HepG2 (cell line): Measurements from ENCODE around the gene FCGBP. TPM values are rescaled to one million over a fixed set of nuclear protein-coding genes. Genes with fewer than 3 reads are reported as not detected.

Experiments used
- AHDC1 ChIP-seq: sonication (generic); formaldehyde crosslinking; IDR thresholded peaks from 2 replicates; pipeline ENCODE4 v1.5.1; 2020; ENCODE audit warnings: mild to moderate bottlenecking, missing genetic modification reagents, borderline replicate concordance
- CBFB ChIP-seq: sonication (generic); formaldehyde crosslinking; IDR thresholded peaks from 2 replicates; pipeline ENCODE4 v1.4.0; 2020; ENCODE audit warnings: missing genetic modification reagents
- CENPT ChIP-seq: sonication (generic); formaldehyde crosslinking; IDR thresholded peaks from 2 replicates; pipeline ENCODE4 v1.8.0; 2022; ENCODE audit warnings: low read depth, mild to moderate bottlenecking, moderate library complexity, missing genetic modification reagents
- DMAP1 ChIP-seq: IDR thresholded peaks from 2 replicates; pipeline ENCODE4 v1.6.1; 2016
- FOXK2 ChIP-seq: fragments of 450-650 bp; IDR thresholded peaks from 2 replicates; pipeline ENCODE4 v1.6.1; 2016
- MAF1 ChIP-seq: sonication (generic); formaldehyde crosslinking; IDR thresholded peaks from 2 replicates; pipeline ENCODE4 v1.5.0; 2020; ENCODE audit warnings: missing genetic modification reagents, borderline replicate concordance
- POGZ ChIP-seq: sonication (generic); formaldehyde crosslinking; IDR thresholded peaks from 2 replicates; pipeline ENCODE4 v1.4.0; 2020; ENCODE audit warnings: mild to moderate bottlenecking, missing genetic modification reagents
- SAP130 ChIP-seq: IDR thresholded peaks from 2 replicates; pipeline ENCODE4 v1.6.1; 2016; ENCODE audit warnings: low read depth
- SP140L ChIP-seq: sonication (generic); formaldehyde crosslinking; IDR thresholded peaks from 2 replicates; pipeline ENCODE4 v1.4.0; 2020; ENCODE audit warnings: missing genetic modification reagents, borderline replicate concordance
- STAT5B ChIP-seq: sonication (generic); formaldehyde crosslinking; IDR thresholded peaks from 2 replicates; pipeline ENCODE4 v1.4.0; 2020; ENCODE audit warnings: missing genetic modification reagents
- YEATS2 ChIP-seq: sonication (generic); formaldehyde crosslinking; IDR thresholded peaks from 2 replicates; pipeline ENCODE4 v1.4.0; 2020; ENCODE audit warnings: missing genetic modification reagents, borderline replicate concordance
- ZBTB1 ChIP-seq: sonication (generic); formaldehyde crosslinking; IDR thresholded peaks from 2 replicates; pipeline ENCODE4 v1.4.0; 2020; ENCODE audit warnings: missing genetic modification reagents, borderline replicate concordance
- ZNF12 ChIP-seq: sonication (generic); formaldehyde crosslinking; IDR thresholded peaks from 2 replicates; pipeline ENCODE4 v1.5.0; 2020; ENCODE audit warnings: missing genetic modification reagents
- ZNF3 ChIP-seq: IDR thresholded peaks from 2 replicates; pipeline ENCODE4 v1.7.0; 2017; ENCODE audit warnings: inconsistent platforms
- ZNF451 ChIP-seq: sonication (generic); formaldehyde crosslinking; IDR thresholded peaks from 2 replicates; pipeline ENCODE4 v1.5.0; 2020; ENCODE audit warnings: mild to moderate bottlenecking, missing genetic modification reagents
- ZNF83 ChIP-seq: sonication (generic); formaldehyde crosslinking; IDR thresholded peaks from 2 replicates; pipeline ENCODE4 v1.4.0; 2020; ENCODE audit warnings: missing genetic modification reagents, mild to moderate bottlenecking, borderline replicate concordance
- polyA plus RNA-seq, 8 experiments: library from polyadenylated mRNA; depleted of rRNA in 3 of 8; stranded (reverse) in 7 of 8; unstranded in 1 of 8; fragments of >200 nt; fragmentation: Illumina TruSeq in 4 of 8; extraction: Trizol in 4 of 8; gene quantifications; 2 replicates each; pipeline versions ENCODE4 v1.2.1 to v1.2.3, GENCODE V29; 2011 to 2016; ENCODE audit warnings: low read depth in 4 of 8, missing spikeins in 1 of 8, mixed read lengths in 1 of 8; ENCODE audit not compliant: insufficient read depth in 1 of 8
- total RNA-seq, 5 experiments: library from RNA; depleted of rRNA; stranded (reverse); fragments of >200 nt; fragmentation: Illumina TruSeq; extraction: Trizol; gene quantifications; 2 replicates each; pipeline ENCODE4 v1.2.3, GENCODE V29; 2016; ENCODE audit warnings: low read depth in 1 of 5
- TF ChIP-seq, protein P1 (sequence below), 2 experiments: sonication (generic) in 1 of 2; formaldehyde crosslinking in 1 of 2; IDR thresholded peaks; 2 replicates each; pipeline versions ENCODE4 v1.6.1 to v1.9.0; 2014 to 2022; ENCODE audit warnings: antibody characterized with exemption in 1 of 2, borderline replicate concordance in 1 of 2, inconsistent platforms in 1 of 2, low read depth in 1 of 2, missing genetic modification reagents in 1 of 2
- TF ChIP-seq, protein P2 (sequence below): sonication (generic); formaldehyde crosslinking; IDR thresholded peaks from 2 replicates; pipeline ENCODE4 v1.5.0; 2020; ENCODE audit warnings: missing genetic modification reagents

FCGBP gene
- total and polyA plus RNA-seq, 2 of the 13 experiments (the other 11 are each of a cell fraction or from before 2014, with no cell fraction given), result 1.3 to 7.0 TPM

- TF ChIP-seq, protein P1, sequence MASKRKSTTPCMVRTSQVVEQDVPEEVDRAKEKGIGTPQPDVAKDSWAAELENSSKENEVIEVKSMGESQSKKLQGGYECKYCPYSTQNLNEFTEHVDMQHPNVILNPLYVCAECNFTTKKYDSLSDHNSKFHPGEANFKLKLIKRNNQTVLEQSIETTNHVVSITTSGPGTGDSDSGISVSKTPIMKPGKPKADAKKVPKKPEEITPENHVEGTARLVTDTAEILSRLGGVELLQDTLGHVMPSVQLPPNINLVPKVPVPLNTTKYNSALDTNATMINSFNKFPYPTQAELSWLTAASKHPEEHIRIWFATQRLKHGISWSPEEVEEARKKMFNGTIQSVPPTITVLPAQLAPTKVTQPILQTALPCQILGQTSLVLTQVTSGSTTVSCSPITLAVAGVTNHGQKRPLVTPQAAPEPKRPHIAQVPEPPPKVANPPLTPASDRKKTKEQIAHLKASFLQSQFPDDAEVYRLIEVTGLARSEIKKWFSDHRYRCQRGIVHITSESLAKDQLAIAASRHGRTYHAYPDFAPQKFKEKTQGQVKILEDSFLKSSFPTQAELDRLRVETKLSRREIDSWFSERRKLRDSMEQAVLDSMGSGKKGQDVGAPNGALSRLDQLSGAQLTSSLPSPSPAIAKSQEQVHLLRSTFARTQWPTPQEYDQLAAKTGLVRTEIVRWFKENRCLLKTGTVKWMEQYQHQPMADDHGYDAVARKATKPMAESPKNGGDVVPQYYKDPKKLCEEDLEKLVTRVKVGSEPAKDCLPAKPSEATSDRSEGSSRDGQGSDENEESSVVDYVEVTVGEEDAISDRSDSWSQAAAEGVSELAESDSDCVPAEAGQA (IDR thresholded peaks at IDR 0.05; ENCODE audit: low read depth), result peak; percentile 80
- TF ChIP-seq, protein P1 (CRISPR knock-in tag; IDR thresholded peaks at IDR 0.05; ENCODE audit: borderline replicate concordance), result no peak; the same call in 1 of the 2 replicates
- TF ChIP-seq CBFB (peak; percentile 77; the same call in 1 of the 2 replicates), ZNF83 (CRISPR knock-in tag) (peak; percentile 49; the same call in 1 of the 2 replicates), DMAP1 (CRISPR knock-in tag) (peak; percentile 83), YEATS2 (peak; percentile 95), MAF1 (CRISPR knock-in tag) (no peak), AHDC1 (peak; percentile 74), ZBTB1 (CRISPR knock-in tag) (no peak), SAP130 (CRISPR knock-in tag) (peak; percentile 97), ZNF12 (0 out of 2 replicates have a peak, but pooled peaks have one; percentile 19), ZNF3 (no peak), FOXK2 (no peak), POGZ (CRISPR knock-in tag) (peak; percentile 65; the same call in 1 of the 2 replicates), SP140L (CRISPR knock-in tag) (0 out of 2 replicates have a peak, but pooled peaks have one; percentile 73), ZNF451 (CRISPR knock-in tag) (no peak), CENPT (CRISPR knock-in tag) (no peak), STAT5B (0 out of 2 replicates have a peak, but pooled peaks have one; percentile 66)
- TF ChIP-seq, protein P2, sequence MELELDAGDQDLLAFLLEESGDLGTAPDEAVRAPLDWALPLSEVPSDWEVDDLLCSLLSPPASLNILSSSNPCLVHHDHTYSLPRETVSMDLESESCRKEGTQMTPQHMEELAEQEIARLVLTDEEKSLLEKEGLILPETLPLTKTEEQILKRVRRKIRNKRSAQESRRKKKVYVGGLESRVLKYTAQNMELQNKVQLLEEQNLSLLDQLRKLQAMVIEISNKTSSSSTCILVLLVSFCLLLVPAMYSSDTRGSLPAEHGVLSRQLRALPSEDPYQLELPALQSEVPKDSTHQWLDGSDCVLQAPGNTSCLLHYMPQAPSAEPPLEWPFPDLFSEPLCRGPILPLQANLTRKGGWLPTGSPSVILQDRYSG, result 0 out of 2 replicates have a peak, but pooled peaks have one; percentile 38
Measured at GRCh38 chr19:39970675-39971379, 36.4 kb upstream of the FCGBP start, which contains the start of gene PSMC4 (continued).
